SH-SY5Y (cell line): Measurements from ENCODE around the gene IER2.

Source experiments
- GATA2 ChIP-seq: IDR thresholded peaks from 2 replicates; pipeline ENCODE4 v1.6.1; 2011; ENCODE audit warnings: mild to moderate bottlenecking, low read depth, low read length
- GATA3 ChIP-seq: IDR thresholded peaks from 2 replicates; pipeline ENCODE4 v1.6.1; 2011; ENCODE audit warnings: low read depth, mild to moderate bottlenecking, low read length, moderate library complexity

The IER2 gene

GRCh38 chr19:13190781-13191540, 40.8 kb downstream of the IER2 start:
- TF ChIP-seq GATA3 = no peak
- no peak for TF ChIP-seq GATA2

- TF ChIP-seq GATA3 (no peak), GATA2 (no peak)
These were observed 45.5 kb downstream of the IER2 start for GRCh38 chr19:13195678-13196077.

- no peak for TF ChIP-seq GATA2
- TF ChIP-seq GATA3 = no peak
These were observed 48.4 kb downstream of the IER2 start for GRCh38 chr19:13198634-13199033.
